Measurements from ENCODE around the gene CYTH3.
"Not testable (repeated sequence)": the region's sequence is repeated elsewhere in the genome, so short reads cannot be mapped to it uniquely, and the experiment has no call there.

Gene CYTH3

DNA sequence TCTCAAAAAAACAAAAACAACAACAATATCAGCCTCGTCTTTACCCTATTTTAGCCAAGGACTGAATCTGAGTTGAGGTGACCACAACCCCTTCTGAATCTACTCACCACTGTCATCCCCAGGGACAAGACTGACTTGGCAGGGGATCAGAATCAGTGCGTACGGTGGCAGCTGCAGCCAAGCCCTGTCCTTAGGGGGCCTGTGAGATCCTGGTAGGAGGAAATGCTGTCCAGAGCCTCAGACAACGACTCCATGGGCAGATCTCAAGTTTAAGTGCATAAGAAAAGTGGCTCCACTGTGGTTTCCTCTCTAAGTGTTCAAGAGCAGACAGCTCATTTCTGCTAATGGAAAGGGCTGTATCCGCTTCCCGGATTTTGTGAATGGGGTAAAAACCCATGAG is 22.4 kb upstream of the CYTH3 start:
- Mint-ChIP-seq H3K4me1 (no peaks in the 10 kb centered on the region), H3K27ac (no peak overlapping the region), H3K36me3 (ENCODE audit: low read depth) (no peaks in the 10 kb centered on the region), H3K9me3 (peaks cover 6% of the 10 kb centered on the region), H3K27me3 (ENCODE audit: low read depth, poor library complexity) (no peaks in the 10 kb centered on the region), H3K4me3 (no peak overlapping the region)
- DNase-seq, result no peak
- no peak for TF ChIP-seq CTCF (IDR thresholded peaks at IDR 0.05)

- Mint-ChIP-seq H3K4me1 (no peaks in the 10 kb centered on the region), H3K36me3 (ENCODE audit: low read depth) (no peaks in the 10 kb centered on the region), H3K4me3 (no peak overlapping the region), H3K27me3 (ENCODE audit: low read depth, poor library complexity) (peaks cover 4% of the 10 kb centered on the region), H3K27ac (no peak overlapping the region), H3K9me3 (peaks cover 6% of the 10 kb centered on the region)
- no peak for DNase-seq
- TF ChIP-seq CTCF (IDR thresholded peaks at IDR 0.05), result no peak
Observed at GRCh38 chr7:6293202-6293601, 20.8 kb upstream of the CYTH3 start.

DNA sequence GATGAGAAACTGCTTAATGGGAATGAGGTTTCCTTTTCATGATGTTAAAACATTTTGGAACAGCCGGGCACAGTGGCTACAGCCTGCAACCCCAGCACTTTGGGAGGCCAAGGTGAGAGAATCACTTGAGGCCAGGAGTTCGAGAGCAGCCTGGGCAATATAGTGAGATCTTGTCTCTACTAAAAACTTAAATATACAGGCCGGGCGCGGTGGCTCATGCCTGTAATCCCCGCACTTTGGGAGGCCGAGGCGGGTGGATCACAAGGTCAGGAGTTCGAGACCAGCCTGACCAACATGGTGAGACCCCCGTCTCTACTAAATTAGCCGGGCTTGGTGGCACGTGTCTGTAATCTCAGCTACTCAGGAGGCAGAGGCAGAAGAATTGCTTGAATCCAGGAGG is 19.5 kb upstream of the CYTH3 start:
- not testable (repeated sequence) for H3K4me3 Mint-ChIP-seq; H3K27me3 Mint-ChIP-seq (ENCODE audit: low read depth, poor library complexity); H3K4me1 Mint-ChIP-seq; DNase-seq; H3K9me3 Mint-ChIP-seq; H3K27ac Mint-ChIP-seq; H3K36me3 Mint-ChIP-seq (ENCODE audit: low read depth)

DNA sequence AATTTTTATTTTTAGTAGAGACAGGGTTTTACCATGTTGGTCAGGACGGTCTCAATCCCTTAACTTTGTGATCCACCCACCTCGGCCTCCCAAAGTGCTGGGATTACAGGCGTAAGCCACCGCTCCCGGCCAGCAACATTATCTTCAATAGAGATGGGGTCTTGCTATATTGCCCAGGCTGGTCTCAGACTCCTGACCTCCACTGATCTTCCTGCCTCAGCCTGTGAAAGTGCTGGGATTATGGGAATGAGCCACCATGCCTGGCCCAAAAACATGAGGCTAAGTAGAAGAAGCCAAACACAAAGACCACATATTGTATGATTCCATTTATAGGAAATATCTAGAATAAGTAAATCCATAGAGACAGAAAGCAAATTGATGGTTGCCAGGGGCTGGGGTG is 19.1 kb upstream of the CYTH3 start:
- H3K27me3 Mint-ChIP-seq (ENCODE audit: low read depth, poor library complexity), result peaks cover 9% of the 10 kb centered on the region
- H3K27ac Mint-ChIP-seq, result no peak overlapping the region

DNA sequence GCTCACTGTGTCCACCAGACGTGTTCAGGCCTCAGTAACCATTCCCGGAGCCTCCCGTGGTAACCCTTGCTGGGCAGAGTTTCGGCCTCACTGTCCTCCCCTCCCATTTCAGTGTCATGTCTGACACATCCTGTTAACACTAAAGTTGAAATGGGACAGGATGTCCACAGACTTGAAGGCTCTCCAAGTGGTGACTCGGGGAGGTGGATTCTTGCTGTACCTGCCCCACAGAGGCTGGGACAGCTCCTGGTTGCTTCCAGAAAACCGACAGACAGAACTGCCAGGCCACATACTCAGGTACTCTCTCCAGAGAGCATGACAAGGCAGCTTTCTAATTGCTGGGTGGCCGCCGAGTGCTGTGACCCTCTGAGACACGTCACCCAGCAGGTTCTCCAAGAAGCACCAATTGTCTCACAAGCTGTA is 17.9 kb upstream of the CYTH3 start:
- Mint-ChIP-seq H3K27ac (peak overlapping the region; percentile 85), H3K4me3 (no peak overlapping the region), H3K4me1 (no peaks in the 10 kb centered on the region), H3K36me3 (ENCODE audit: low read depth) (no peaks in the 10 kb centered on the region), H3K9me3 (no peaks in the 10 kb centered on the region), H3K27me3 (ENCODE audit: low read depth, poor library complexity) (peaks cover 9% of the 10 kb centered on the region)
- DNase-seq, result no peak
- TF ChIP-seq CTCF (IDR thresholded peaks at IDR 0.05), result no peak

More for the DNA sequence above, 19.1 kb upstream of the CYTH3 start:
- H3K36me3 Mint-ChIP-seq (ENCODE audit: low read depth), result no peaks in the 10 kb centered on the region
- no peaks in the 10 kb centered on the region for H3K9me3 Mint-ChIP-seq
- TF ChIP-seq CTCF (IDR thresholded peaks at IDR 0.05), result no peak
- H3K4me3 Mint-ChIP-seq, result no peak overlapping the region
- no peak for DNase-seq
- H3K4me1 Mint-ChIP-seq, result no peaks in the 10 kb centered on the region

GRCh38 chr7:6288270-6288860 is 15.9 kb upstream of the CYTH3 start:
- no peak for TF ChIP-seq CTCF (IDR thresholded peaks at IDR 0.05)
- DNase-seq, result no peak
- no peak overlapping the region for H3K27ac Mint-ChIP-seq
- no peaks in the 10 kb centered on the region for H3K4me1 Mint-ChIP-seq
- peaks cover 12% of the 10 kb centered on the region for H3K27me3 Mint-ChIP-seq (ENCODE audit: low read depth, poor library complexity)
- H3K36me3 Mint-ChIP-seq (ENCODE audit: low read depth), result no peaks in the 10 kb centered on the region
- peaks cover 5% of the 10 kb centered on the region for H3K9me3 Mint-ChIP-seq
- H3K4me3 Mint-ChIP-seq, result no peak overlapping the region

All from nephron progenitor cell (in vitro differentiated cells).